ENCODE measurements around the gene DDAH1. TPM values are rescaled to one million over a fixed set of nuclear protein-coding genes. Genes with fewer than 3 reads are reported as not detected.

Gene DDAH1
- total RNA-seq, 2 donors from 2014 or later = 11.2 to 31.4 TPM

DNA sequence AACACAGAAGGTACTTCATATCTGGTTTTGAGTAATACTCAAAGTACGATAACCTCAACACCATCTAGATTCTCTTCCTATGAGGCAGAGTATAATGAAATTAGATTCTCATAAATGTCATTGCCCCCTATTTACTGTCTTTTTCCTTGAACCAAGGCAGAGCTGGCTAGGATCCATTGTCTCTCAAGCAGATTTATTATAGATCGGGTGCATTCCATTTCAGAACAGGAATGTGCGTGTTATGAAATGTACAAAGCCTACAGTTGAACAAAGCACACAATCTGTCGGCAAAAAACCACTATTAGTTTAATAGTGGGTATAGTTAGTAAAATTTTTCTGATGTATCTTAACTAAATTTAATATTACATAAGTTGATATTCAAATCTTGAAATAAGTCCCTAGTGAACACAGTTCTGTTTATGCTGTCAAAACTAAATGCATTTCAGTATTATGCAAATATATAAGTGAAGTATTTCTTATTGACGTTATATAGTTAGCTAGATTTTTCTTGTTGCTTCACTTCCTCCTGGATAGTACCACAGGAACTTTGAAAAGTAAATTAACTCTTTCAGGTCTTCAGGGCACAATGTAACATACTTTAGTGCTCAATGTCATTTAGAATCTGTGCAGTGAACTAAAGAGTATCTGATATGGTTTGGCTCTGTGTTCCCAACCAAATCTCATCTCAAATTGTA is 92.1 kb downstream of the DDAH1 start:
- Histone ChIP-seq H3K4me3 (no peak overlapping the region), H3K4me1 (peaks cover 39% of the 10 kb centered on the region), H3K36me3 (replicated peaks in 1 of 2; ENCODE audit: insufficient read depth in 1 of 2, low read depth in 2 of 2) (no peaks in the 10 kb centered on the region), H3K9me3 (no peaks in the 10 kb centered on the region), H3K27me3 (no peaks in the 10 kb centered on the region), H3K27ac (peak overlapping the region in 2 of 4 donors; percentile 32 to 52)
- intact Hi-C loops (cut with DNase I) = no loop called here
- DNase-seq (peak in 1 of 4 donors; percentile 20), ATAC-seq (peak; percentile 61)
- 35 to 48% methylated on average over 5 of the region's 5 CpGs for WGBS, 2 donors
- no peak for TF ChIP-seq CTCF (IDR thresholded peaks at IDR 0.05)
- TF ChIP-seq POLR2A (IDR thresholded peaks at IDR 0.05) = no peak

GRCh38 chr1:85371021-85371420 is 93.9 kb downstream of the DDAH1 start:
- ATAC-seq = no peak
- WGBS, 2 donors = 64 to 69% methylated on average over 2 of the region's 2 CpGs
- intact Hi-C loops (cut with DNase I) = no loop called here
- no peak for DNase-seq
- TF ChIP-seq CTCF (IDR thresholded peaks at IDR 0.05) (no peak), POLR2A (IDR thresholded peaks at IDR 0.05) (no peak)
- H3K27me3 ChIP-seq = no peaks in the 10 kb centered on the region
- H3K36me3 ChIP-seq (replicated peaks in 1 of 2; ENCODE audit: insufficient read depth in 1 of 2, low read depth in 2 of 2) = no peaks in the 10 kb centered on the region
- no peak overlapping the region for H3K4me3 ChIP-seq
- no peaks in the 10 kb centered on the region for H3K9me3 ChIP-seq
- peaks cover 41% of the 10 kb centered on the region for H3K4me1 ChIP-seq
- no peak overlapping the region for H3K27ac ChIP-seq

DNA sequence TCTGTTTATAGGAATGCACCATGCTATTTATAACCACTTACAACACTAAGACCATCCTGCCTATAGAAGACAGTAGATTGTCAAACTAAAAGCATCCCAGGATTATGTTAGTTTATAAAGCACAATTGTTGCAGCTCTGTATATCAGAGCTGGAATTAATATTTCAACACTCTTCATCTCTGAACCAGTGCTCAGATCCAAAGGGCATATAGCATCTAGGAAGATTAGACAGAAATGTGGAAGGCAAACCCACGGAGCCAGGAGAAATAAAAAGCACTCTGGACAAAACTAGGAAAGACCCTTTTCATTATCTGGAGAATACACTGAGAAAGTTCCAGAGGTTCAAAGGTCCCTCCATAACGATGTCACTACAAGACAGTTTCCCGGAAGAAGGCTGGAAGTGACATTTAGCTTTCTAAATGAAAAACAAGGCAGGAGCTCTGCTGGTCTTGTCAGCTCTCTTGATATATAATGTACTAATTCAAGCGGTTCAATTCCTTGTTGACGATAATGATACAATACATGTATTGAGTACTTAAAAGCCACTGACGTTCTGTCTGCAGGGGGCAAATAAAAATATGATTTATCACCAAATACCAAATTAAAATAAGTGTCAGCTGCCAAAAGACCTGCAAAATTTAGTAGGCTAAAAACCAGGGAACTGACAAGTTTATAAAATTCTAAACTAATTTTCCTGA is 96.7 kb downstream of the DDAH1 start:
- no peaks in the 10 kb centered on the region for H3K27me3 ChIP-seq
- no peak for ATAC-seq
- H3K27ac ChIP-seq = peak overlapping the region in 2 of 4 donors; percentile 11 to 34
- no peaks in the 10 kb centered on the region for H3K36me3 ChIP-seq (replicated peaks in 1 of 2; ENCODE audit: insufficient read depth in 1 of 2, low read depth in 2 of 2)
- intact Hi-C loops (cut with DNase I) = no loop called here
- no peak overlapping the region for H3K4me3 ChIP-seq
- H3K4me1 ChIP-seq = peaks cover 19% of the 10 kb centered on the region
- no peak for TF ChIP-seq CTCF (IDR thresholded peaks at IDR 0.05)
- no peak for TF ChIP-seq POLR2A (IDR thresholded peaks at IDR 0.05)
- WGBS, 2 donors = 46 to 49% methylated on average over 6 of the region's 6 CpGs
- no peaks in the 10 kb centered on the region for H3K9me3 ChIP-seq
- no peak for DNase-seq

- TF ChIP-seq CTCF (IDR thresholded peaks at IDR 0.05) = no peak
- TF ChIP-seq POLR2A (IDR thresholded peaks at IDR 0.05) = no peak
- peaks cover 14% of the 10 kb centered on the region for H3K4me1 ChIP-seq
- H3K27ac ChIP-seq = no peak overlapping the region
- H3K4me3 ChIP-seq = no peak overlapping the region
- H3K27me3 ChIP-seq = no peaks in the 10 kb centered on the region
- intact Hi-C loops (cut with DNase I) = no loop called here
- 67 to 73% methylated on average over 3 of the region's 3 CpGs for WGBS, 2 donors
- no peak for DNase-seq
- ATAC-seq = no peak
- no peaks in the 10 kb centered on the region for H3K36me3 ChIP-seq (replicated peaks in 1 of 2; ENCODE audit: insufficient read depth in 1 of 2, low read depth in 2 of 2)
- H3K9me3 ChIP-seq = no peaks in the 10 kb centered on the region
Observed at GRCh38 chr1:85366391-85367170, 98.4 kb downstream of the DDAH1 start.

Measured in body of pancreas (tissue), 4 donors.